NCI-H2029 (cell line): ENCODE results near the gene ANKRD65.
"Not testable (repeated sequence)": the region's sequence is repeated elsewhere in the genome, so short reads cannot be mapped to it uniquely, and the experiment has no call there.

Experiments
- DNase-seq: peaks from one replicate; lab custom pipeline; 2025; lab: John Stamatoyannopoulos, UW

The ANKRD65 gene

DNA sequence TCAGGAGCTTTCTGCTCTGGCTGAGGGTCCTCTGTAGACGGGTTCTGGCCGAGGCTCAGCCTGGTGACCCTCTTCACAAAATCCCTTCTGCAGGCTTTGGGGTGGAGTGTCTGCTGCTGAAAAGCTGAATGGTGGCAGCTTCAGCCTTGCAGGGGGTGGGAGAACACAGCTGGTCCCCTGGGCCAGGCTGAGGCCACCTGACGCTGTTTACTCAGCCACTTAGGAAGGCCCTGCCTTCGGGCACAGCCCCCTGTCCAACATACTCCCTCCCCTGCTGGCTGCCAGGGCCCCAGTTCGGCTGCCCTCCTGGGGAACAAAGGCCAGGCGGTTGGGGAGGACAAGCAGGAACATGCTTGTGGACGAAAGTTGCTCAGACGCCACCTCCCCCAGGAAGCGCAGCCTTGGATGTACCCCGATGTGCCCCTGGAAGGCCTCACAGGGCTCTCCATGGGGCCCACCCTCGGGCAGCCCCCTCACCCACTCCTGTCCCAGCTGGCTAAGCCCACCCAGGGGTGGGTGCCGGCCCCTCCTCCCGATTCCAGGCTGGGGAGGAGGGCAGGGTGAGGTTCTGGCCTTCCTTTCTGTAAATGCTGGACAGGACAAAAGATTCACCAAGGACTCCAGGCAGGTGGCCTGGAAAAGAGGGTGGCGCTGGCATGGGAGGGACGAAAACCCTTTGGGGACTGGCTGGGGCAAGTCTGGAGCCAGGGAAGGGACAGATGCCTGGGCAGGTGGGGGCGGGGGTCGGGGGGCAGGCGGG lies at the start of gene ANKRD65:
Gene ANKRD65 (minus strand): TSS at position 130 of the 760 bp plus-strand sequence. CDS start 271 bp downstream, outside the sequence.
- no peak for DNase-seq

DNA sequence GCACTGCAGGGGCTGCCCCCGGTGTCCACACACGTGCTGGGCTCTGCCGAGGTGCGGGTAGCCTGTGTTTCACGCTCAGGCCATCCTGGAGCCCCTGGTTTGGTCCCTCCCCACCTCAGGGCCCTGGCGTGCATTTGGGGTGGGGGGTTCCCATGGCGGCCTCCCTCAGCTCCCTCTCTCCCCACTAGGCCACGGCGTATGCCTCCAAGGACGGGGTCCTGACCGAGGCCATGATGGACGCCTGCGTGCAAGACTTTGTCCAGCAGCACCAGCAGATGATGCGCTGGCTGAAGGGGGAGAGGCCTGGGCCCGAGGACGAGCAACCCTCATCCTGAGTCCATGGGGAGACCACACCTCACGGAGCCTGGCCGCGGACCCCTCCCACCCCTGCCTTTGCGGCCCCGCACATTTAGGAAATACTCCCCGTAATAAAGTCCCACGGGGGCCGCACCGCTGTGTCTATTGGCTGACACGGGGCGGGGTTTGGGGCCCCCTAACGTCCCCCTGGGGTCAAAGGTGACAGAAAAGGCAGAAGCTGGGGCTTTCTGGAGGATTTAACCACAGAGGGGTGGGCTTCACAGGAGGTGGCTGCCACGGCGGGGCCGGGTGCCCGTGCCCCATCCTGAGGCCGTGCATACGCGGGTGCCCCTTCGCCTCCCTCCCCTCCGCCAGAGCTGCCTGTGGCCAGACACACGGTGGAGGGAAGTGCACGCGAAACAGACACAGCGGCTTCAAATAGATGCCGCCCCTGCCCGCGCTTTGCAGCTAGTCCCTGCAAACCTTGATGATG lies 47.3 kb upstream of the ANKRD65 start:
- not testable (repeated sequence) for DNase-seq

- no peak for DNase-seq
Observed at GRCh38 chr1:1463312-1463711, 42.2 kb upstream of the ANKRD65 start.

DNA sequence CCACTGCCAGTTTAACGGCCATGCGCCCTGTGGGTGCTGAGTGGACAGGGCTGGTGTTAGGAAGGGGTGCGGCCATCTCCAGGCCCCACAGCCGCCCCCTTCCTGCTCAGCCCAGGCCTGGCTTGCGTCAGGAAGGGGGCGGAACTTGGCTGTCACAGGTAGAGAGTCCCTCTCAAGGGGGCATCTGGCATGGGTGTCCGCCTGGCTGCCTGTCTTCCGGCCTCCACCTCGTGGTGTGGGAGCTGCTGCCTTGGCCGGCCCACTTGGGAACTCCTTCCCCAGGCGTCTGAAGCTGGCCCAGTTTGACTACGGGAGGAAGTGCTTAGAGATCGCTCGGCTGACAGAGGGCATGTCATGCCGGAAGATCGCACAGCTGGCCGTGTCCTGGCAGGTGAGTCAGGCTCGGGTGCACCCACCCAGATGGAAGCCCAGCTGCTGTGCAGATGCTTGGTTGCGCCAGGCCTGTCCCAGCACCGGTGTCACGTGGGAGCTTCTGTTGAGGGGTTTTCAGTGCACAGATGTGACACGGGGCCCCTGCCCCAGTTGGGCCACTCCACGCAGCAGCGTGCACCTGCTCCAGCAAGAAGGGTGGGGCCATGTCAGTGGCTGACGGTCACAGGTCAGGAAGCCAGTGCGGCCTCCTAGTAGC lies 41.4 kb upstream of the ANKRD65 start:
- DNase-seq, result peak; percentile 75

- DNase-seq, result no peak
Observed at GRCh38 chr1:1461721-1462317, 40.7 kb upstream of the ANKRD65 start.

DNA sequence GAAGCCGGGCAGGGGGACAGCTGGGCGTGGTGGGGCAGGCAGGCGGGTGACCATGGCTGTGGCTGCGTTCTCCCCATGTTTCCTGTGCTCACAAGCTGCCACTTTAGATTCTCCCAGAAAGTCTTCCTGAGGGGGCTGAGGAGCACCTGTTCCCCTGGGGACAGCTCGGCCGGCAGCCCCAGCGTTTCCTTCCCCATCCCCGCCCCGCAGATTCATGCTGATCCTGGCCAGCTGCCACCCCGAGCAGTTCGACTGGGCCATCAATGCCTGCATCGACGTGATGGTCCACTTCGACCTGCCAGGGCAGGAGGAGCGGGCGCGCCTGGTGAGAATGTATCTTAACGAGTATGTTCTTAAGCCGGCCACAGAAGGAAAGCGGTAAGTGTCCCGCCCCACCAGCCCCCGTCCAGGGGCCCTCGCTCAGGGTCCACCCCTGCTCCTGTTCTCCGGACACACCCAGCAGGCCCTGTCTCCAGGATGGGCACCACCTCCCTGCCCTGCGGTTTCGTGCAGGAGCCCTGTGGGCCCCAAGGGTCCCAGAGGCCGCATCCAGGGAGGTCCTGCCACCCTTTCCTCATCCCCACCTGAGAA lies 39.6 kb upstream of the ANKRD65 start:
- no peak for DNase-seq

GRCh38 chr1:1459711-1460110 lies 38.6 kb upstream of the ANKRD65 start:
- not testable (repeated sequence) for DNase-seq

GRCh38 chr1:1459156-1459555 lies 38.1 kb upstream of the ANKRD65 start:
- not testable (repeated sequence) for DNase-seq

DNA sequence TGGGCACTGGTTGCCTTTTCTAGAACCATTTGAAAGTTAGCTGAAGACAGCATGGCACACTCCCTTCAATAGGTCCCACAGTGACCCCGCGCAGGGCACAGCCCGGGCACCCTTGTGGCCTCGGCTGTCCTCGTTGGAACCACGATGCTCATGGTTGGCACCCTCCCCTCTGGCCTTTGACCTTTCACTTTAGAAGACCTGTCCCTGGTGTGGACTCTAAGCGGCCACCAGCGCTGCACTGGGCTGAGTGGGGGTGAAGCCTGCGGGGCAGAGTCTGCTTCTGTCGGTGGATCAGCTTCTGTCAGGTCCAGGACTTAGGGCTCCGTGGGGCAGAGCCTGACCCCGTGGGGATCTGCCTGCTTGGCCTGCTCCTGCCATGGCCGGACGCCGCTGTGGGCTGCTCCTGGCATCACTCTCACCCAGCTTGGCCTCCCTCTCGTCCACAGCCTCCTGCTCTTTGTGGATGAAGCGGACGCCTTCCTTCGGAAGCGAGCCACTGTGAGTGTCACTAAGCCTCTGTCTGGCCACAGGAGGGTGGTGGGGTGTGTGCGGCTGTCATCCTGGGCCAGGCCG lies 35.7 kb upstream of the ANKRD65 start:
- DNase-seq, result not testable (repeated sequence)

DNA sequence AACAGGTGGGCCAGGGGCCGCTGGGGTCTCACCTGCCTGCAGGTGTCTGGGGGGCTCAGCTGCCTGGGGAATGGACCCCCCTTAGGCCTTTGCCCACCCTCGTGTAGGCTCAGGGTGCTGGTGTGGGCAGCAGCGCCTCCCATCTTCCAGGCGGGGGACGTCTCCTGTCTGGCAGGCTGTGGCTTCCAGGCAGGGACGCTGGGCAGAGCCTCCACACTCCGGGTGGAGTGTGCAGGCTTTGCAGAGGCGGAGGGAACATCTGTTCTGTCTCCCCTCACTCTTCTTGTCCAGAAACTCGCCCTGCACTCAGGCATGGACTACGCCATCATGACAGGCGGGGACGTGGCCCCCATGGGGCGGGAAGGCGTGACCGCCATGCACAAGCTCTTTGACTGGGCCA lies 34.9 kb upstream of the ANKRD65 start:
- not testable (repeated sequence) for DNase-seq

GRCh38 chr1:1455366-1455884 lies 34.3 kb upstream of the ANKRD65 start:
- no peak for DNase-seq

DNA sequence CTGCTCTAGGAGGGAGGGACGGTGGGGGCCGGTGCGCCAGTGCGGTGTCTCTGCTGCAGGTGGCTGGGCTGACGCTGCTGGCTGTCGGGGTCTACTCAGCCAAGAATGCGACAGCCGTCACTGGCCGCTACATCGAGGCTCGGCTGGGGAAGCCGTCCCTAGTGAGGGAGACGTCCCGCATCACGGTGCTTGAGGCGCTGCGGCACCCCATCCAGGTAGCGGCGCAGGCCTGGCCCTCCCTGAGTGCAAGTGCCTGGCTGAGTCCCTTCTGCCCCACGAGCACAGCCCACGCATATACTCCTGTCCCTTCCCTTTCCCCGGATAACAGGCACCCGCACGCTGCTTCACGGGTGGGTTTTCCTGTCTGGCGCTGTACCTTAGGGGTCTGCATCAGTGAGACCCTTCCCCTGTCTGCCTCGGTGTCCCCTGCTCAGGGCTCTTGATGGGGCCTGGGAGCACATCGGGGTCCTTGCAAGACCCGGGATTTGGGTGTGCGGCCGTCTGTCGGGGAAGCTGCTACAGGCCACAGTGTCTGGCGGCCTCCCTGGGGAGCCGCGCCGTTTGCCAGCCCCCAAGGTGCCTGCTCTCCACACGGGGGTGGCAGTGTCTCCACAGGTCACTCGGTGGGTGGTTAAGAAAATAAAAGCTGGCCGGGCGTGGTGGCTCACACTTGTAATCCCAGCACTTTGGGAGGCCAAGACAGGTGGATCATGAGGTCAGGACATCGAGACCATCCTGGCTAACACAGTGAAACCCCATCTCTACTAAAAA lies 33.4 kb upstream of the ANKRD65 start:
- DNase-seq, result not testable (repeated sequence)

DNA sequence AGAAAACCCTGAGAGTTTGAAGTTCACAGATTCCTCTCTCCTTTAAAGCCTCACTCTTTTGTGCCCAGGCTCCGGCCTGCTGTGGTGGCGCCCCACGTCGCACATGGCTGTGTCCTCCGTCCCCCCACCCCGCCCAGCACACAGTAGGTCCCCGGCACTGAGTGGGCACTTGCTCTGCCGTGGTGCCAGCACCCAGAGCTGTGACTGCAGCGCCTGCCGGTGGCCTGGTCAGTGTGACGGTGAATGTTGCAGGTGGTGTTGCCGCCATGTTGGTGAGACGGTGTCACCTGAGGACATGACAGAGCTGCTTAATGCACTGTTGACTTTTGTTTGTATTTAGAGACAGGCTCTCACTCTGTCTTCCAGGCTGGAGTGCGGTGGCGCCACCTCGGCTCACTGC lies 31.8 kb upstream of the ANKRD65 start:
- no peak for DNase-seq

- not testable (repeated sequence) for DNase-seq
Observed at GRCh38 chr1:1452365-1452739, 31.3 kb upstream of the ANKRD65 start.

GRCh38 chr1:1451696-1452364 lies 30.8 kb upstream of the ANKRD65 start:
- no peak for DNase-seq

DNA sequence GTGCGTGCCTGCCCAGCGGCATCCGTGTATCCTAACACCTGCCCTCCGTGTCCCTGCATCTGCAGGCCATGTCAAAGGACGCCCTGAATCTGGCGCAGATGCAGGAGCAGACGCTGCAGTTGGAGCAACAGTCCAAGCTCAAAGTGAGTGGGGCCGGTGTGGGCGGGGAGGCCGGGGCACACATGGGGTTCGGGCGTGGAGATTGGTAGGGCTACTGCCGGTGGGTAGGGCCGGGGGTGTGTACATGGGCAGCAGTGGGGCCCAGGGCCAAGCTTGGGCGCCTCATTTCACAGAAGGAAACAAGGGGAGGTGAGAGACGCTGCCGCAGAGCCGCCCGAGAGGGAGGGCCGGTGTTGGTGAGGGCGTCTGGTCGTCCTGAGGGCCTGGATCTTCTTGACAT lies 29.5 kb upstream of the ANKRD65 start:
- not testable (repeated sequence) for DNase-seq

DNA sequence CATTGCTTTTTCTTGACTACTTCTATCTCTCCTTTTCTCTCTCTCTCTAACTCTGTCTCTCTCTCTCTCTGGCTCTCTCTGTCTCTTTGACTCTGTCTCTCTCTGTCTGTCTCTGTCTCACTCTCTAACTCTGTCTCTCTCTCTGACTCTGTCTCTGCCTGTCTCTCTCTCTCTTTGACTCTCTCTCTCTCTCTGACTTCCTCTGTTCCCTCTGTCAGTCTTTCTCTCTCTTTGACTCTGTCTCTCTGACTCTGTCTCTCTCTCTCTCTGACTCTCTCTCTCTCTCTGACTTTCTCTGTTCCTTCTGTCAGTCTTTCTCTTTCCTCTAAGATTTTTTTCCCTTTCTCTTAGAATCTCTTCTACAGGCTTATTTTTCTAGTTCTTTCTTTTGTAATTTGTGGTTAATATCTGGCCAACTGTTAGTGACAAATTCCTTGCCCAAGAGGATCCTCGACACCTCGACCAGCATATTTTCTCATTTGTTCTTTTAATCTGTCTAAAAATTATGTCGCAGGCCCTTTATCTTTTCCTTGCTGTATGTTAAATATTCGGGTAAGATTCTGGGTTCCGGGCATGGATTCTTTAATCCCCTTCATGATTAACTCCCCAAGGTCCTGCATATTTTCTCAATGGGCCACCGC lies 28.1 kb upstream of the ANKRD65 start, which contains the start of gene ATAD3C:
Gene ATAD3C (plus strand): TSS at position 591 of the 641 bp plus-strand sequence. CDS start 995 bp downstream, outside the sequence.
- no peak for DNase-seq

GRCh38 chr1:1446631-1447030 lies 25.6 kb upstream of the ANKRD65 start:
- not testable (repeated sequence) for DNase-seq

DNA sequence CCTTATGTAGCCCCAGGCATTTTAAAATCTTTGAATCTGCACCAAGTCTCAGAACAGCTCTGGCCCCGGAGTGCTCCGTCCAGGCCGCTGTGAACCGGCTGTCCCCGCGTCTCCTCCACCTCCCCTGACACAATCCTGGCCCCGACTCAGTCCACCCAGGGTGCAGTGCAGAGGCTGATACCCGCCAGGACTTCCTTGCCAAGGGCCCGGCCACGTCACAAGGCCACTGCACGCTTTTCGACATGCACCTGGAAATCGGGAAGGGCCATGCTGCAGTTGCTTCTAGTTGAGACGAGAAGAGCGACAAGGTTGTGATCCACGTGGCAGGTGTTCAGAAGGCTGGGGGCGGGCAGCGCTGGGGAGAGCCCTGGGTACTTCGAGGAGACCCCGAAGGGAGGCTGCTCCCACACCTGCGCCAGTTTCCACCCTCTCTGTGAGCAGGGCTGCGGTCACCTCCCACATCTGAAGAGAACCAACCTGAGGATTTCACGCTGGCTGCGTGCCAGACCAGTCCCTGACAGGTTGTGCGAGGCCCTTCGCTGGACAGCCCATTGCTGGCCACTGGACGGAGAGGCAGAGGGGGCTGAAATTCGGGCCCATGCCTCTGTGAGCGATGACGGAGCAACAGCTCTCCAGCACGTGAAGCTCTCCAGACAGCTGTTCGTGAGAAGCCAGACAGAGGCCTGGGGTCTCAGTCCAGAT lies 21.1 kb upstream of the ANKRD65 start:
- no peak for DNase-seq
